ENCODE data around the gene COL15A1.

DNA sequence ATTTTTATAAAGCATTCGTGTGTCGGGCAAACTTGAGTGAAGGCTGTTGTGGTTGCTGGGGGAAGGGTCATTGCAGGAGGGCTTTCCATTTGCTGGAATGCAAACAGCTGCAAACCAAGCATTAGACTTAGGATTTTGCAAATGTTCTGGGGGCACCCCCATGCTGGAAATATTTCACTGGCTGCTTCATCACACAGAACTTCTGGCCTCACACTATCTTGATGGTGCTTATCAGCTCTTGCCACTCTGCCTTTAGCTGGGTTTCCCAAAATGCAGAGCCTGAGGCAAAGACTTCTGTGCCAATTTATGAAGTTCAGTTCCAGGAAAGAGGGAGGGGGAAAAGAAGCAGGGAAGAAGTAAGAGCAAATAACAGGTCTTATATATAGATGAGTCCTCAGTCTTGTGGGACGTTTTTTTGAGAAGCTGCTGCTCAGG is 8.6 kb upstream of the COL15A1 start:
- TF ChIP-seq, protein P1, sequence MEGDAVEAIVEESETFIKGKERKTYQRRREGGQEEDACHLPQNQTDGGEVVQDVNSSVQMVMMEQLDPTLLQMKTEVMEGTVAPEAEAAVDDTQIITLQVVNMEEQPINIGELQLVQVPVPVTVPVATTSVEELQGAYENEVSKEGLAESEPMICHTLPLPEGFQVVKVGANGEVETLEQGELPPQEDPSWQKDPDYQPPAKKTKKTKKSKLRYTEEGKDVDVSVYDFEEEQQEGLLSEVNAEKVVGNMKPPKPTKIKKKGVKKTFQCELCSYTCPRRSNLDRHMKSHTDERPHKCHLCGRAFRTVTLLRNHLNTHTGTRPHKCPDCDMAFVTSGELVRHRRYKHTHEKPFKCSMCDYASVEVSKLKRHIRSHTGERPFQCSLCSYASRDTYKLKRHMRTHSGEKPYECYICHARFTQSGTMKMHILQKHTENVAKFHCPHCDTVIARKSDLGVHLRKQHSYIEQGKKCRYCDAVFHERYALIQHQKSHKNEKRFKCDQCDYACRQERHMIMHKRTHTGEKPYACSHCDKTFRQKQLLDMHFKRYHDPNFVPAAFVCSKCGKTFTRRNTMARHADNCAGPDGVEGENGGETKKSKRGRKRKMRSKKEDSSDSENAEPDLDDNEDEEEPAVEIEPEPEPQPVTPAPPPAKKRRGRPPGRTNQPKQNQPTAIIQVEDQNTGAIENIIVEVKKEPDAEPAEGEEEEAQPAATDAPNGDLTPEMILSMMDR (conservative IDR thresholded peaks at IDR 0.05 in 1 of 2, IDR thresholded peaks at IDR 0.05 in 1 of 2; ENCODE audit: extremely low read depth in 1 of 2, insufficient read depth in 1 of 2, low read depth in 1 of 2, low read length in 2 of 2), result no peak
- no peak for TF ChIP-seq EZH2 (IDR thresholded peaks at IDR 0.05; ENCODE audit: borderline replicate concordance, low read length)
